ENCODE data around the gene TRIM47. TPM values are rescaled to one million over a fixed set of nuclear protein-coding genes. Genes with fewer than 3 reads are reported as not detected.
"Not testable (repeated sequence)": the region's sequence is repeated elsewhere in the genome, so short reads cannot be mapped to it uniquely, and the experiment has no call there.

TRIM47 gene
- total RNA-seq, 1 donor from 2014 or later = 27.5 TPM

DNA sequence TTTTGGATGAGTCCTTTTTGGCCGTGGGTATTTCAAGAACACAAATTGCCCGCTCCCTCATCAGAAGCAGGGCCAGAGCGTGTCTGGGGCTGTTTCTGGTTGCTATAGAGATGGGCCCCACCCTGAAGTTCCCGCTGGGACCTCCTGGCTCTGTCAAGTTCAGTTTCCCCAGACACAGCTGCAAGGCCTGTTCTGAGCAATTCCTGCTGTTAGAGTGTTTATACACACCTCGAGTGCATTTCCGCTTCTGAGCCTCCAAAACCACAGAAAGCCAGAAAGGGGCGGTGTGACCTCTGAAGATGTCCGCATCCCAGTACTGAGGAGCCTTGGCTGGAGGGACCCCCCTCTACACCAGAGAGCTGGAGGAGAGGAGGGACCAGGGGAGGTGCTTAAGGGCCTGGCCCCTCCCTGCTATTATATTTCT, 13.9 kb downstream of the TRIM47 start:
- Histone ChIP-seq H3K36me3 (no peaks in the 10 kb centered on the region), H3K9me3 (replicated peaks) (no peaks in the 10 kb centered on the region), H3K4me3 (no peak overlapping the region), H3K27ac (replicated peaks) (peak overlapping the region; percentile 82), H3K27me3 (ENCODE audit: low read depth) (no peaks in the 10 kb centered on the region), H3K4me1 (peaks cover 44% of the 10 kb centered on the region)
- peak; percentile 78 for DNase-seq
- intact Hi-C loops (cut with micrococcal nuclease) = no loop called here
- TF ChIP-seq, protein P1, sequence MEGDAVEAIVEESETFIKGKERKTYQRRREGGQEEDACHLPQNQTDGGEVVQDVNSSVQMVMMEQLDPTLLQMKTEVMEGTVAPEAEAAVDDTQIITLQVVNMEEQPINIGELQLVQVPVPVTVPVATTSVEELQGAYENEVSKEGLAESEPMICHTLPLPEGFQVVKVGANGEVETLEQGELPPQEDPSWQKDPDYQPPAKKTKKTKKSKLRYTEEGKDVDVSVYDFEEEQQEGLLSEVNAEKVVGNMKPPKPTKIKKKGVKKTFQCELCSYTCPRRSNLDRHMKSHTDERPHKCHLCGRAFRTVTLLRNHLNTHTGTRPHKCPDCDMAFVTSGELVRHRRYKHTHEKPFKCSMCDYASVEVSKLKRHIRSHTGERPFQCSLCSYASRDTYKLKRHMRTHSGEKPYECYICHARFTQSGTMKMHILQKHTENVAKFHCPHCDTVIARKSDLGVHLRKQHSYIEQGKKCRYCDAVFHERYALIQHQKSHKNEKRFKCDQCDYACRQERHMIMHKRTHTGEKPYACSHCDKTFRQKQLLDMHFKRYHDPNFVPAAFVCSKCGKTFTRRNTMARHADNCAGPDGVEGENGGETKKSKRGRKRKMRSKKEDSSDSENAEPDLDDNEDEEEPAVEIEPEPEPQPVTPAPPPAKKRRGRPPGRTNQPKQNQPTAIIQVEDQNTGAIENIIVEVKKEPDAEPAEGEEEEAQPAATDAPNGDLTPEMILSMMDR (IDR thresholded peaks at IDR 0.05; ENCODE audit: borderline replicate concordance) = no peak

DNA sequence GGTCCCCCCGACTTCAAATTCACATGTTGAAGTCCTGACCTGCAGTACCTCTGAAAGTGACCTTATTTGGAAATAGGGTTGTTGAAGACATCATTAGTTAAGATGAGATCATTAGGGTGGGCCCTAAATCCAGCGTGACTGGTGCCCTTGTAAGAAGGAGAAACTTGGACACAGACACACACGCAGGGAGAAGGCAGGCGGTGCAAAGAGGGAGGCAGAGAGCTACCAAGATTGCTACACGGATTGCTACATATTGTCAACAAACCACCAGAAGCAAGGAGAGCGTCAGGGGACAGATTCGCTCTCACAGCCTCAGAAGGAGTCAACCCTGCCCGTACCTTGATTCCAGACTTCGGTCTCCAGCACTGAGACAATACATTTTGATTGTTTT, 16.5 kb downstream of the TRIM47 start:
- H3K4me1 ChIP-seq = peaks cover 41% of the 10 kb centered on the region

DNA sequence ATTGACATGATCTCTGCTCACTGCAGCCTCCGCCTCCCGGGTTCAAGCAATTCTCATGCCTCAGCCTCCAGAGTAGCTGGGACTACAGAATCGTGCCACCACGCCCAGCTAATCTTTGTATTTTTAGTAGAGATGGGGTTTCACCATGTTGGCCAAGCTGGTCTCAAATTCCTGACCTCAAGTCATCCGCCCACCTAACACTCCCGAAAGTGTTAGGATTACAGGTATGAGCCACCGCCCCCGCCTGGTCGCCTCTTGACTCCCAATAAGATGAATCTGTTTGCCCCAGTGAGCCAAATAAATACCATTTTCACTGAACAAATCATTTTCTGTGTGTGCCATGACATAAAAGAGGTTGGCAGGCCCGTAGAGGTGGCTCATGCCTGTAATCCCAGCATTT, 19.0 kb downstream of the TRIM47 start:
- not testable (repeated sequence) for H3K4me3 ChIP-seq; H3K27me3 ChIP-seq (ENCODE audit: low read depth); H3K36me3 ChIP-seq; DNase-seq; H3K9me3 ChIP-seq (replicated peaks)
- H3K4me1 ChIP-seq = peaks cover 46% of the 10 kb centered on the region
- H3K27ac ChIP-seq (replicated peaks) = peak overlapping the region; percentile 86
- intact Hi-C loops (cut with micrococcal nuclease) = loop anchor here (5.0 kb wide), 1 partner anchor 77 kb away; the partner anchor contains the start of gene UNK

More for the DNA sequence above, 16.5 kb downstream of the TRIM47 start:
- no peak overlapping the region for H3K4me3 ChIP-seq
- H3K27me3 ChIP-seq (ENCODE audit: low read depth) = no peaks in the 10 kb centered on the region
- H3K9me3 ChIP-seq (replicated peaks) = no peaks in the 10 kb centered on the region
- no peak for DNase-seq
- TF ChIP-seq, protein P1 (IDR thresholded peaks at IDR 0.05; ENCODE audit: borderline replicate concordance) = no peak
- no peaks in the 10 kb centered on the region for H3K36me3 ChIP-seq
- intact Hi-C loops (cut with micrococcal nuclease) = no loop called here
- H3K27ac ChIP-seq (replicated peaks) = peak overlapping the region; percentile 40

DNA sequence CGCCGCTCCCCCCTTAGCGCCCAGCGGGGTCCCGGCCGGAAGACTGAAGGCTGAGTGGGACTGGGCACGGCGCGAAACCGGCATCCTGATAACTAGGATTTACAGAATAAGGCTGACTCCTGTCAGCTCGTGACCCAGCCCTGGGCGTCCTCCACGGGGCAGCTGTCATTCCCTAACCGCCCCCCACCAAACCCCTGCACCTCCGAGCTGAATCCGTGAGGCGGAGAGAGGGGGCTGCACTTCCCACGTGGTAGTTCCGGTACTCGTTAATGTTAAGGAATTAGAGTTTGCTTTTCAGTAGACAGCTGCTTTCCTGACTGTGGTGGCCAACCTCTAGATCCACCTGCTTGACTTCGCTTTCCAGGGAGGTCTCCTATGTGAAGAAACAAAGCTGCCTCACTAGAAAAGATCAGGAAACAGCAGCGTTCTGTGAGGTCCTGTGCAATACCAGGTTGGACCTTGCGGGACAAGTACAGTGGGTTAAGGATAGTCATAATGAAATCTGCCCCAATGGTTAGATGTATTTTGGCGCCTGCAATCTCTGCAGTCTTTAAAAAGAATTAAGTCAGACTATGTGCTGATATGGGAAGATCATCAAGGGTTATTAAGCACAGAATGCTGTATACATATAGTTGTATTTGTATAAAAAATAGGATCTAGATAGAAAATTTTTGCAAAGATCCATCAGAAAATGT, 22.2 kb downstream of the TRIM47 start:
- Histone ChIP-seq H3K27me3 (ENCODE audit: low read depth) (no peaks in the 10 kb centered on the region), H3K9me3 (replicated peaks) (no peaks in the 10 kb centered on the region), H3K4me1 (peaks cover 65% of the 10 kb centered on the region), H3K4me3 (peak overlapping the region; percentile 95), H3K36me3 (peaks cover 12% of the 10 kb centered on the region), H3K27ac (replicated peaks) (peak overlapping the region; percentile 99)
- DNase-seq = no peak
- TF ChIP-seq, protein P1 (IDR thresholded peaks at IDR 0.05; ENCODE audit: borderline replicate concordance) = no peak
- intact Hi-C loops (cut with micrococcal nuclease) = loop anchor here (5.0 kb wide), 1 partner anchor 74 kb away; the partner anchor contains the start of gene UNK

DNA sequence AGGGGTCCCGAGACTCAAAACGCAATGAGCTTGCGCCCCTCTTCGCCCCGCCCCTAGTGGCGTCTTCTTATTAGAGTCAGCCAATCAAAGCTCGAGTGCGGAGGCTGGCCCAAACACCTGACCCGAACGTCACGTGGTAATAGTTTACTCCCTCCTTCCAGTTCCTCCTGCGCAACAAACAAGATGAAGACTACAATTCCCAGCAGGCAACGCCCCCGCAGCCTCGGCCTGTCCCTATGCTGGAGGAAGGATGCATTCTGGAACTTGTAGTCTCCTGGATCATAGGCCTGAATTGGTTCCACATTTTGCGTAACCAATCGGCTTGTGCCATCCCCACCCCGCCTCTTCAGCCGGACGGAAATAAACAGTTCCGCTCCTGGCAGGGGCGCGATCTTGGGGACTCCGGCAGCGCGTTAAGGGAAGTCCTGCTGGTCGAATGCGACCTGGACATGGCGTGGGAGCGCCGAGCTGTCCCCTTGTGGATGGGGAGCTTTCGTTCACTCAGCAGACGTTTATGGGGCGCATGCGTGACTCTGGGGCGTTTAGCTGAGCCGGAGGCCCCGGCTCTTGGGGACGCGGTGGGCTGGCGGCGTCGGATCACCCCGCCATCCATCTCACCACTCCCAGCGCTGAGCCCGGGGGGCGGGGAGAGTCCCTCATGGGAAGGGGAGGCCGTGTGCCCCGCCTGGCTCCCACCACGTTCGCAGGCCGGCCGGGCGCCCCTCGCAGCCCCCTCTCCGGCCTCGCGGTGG, 22.9 kb downstream of the TRIM47 start, which contains the start of gene WBP2:
Gene WBP2 (minus strand): TSS at position 26 of the 752 bp plus-strand sequence. CDS start 38 bp downstream, outside the sequence.
- DNase-seq = peak; percentile 97
- intact Hi-C loops (cut with micrococcal nuclease) = loop anchor here (5.0 kb wide), 1 partner anchor 73 kb away; the partner anchor contains the start of gene UNK
- TF ChIP-seq, protein P1 (IDR thresholded peaks at IDR 0.05; ENCODE audit: borderline replicate concordance) = peak; percentile 59
- Histone ChIP-seq H3K27me3 (ENCODE audit: low read depth) (no peaks in the 10 kb centered on the region), H3K4me3 (peak within 1 kb of the TSS; percentile 95), H3K9me3 (replicated peaks) (no peaks in the 10 kb centered on the region), H3K36me3 (peaks cover 20% of the 10 kb centered on the region), H3K27ac (replicated peaks) (peak within 1 kb of the TSS; percentile 99), H3K4me1 (peaks cover 70% of the 10 kb centered on the region)

Measured in left ventricle myocardium inferior (tissue), 1 donor.